ENCODE measurements around the gene CNN2.

DNA sequence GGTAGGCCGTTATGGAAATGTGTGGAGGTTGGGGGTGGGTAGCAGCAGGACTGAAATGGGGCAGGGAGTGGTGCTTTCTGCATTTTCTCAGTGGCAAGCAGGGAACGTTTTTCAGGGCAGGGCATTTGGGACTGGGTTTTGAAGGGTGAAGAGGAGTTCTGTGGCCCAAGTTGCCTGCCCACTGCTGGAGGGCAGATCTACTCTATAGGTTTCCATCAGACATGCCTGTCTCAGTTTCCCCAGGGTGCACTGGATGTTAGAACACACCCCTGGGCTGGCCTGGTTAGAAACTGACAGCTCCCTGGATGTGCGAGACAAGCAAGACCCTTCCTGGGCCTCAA is 27.1 kb upstream of the CNN2 start:
- TF ChIP-seq, protein P1, sequence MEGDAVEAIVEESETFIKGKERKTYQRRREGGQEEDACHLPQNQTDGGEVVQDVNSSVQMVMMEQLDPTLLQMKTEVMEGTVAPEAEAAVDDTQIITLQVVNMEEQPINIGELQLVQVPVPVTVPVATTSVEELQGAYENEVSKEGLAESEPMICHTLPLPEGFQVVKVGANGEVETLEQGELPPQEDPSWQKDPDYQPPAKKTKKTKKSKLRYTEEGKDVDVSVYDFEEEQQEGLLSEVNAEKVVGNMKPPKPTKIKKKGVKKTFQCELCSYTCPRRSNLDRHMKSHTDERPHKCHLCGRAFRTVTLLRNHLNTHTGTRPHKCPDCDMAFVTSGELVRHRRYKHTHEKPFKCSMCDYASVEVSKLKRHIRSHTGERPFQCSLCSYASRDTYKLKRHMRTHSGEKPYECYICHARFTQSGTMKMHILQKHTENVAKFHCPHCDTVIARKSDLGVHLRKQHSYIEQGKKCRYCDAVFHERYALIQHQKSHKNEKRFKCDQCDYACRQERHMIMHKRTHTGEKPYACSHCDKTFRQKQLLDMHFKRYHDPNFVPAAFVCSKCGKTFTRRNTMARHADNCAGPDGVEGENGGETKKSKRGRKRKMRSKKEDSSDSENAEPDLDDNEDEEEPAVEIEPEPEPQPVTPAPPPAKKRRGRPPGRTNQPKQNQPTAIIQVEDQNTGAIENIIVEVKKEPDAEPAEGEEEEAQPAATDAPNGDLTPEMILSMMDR (IDR thresholded peaks at IDR 0.05; ENCODE audit: poor library complexity, severe bottlenecking), result no peak
- TF ChIP-seq EP300 (conservative IDR thresholded peaks at IDR 0.05; ENCODE audit: poor library complexity, severe bottlenecking) (no peak), EZH2 (IDR thresholded peaks at IDR 0.05; ENCODE audit: borderline replicate concordance, insufficient read depth, low read length, poor library complexity, severe bottlenecking) (no peak)

Measured in neural cell (in vitro differentiated cells).